HepG2 (cell line): Measurements from ENCODE around the gene PTK7. TPM values are rescaled to one million over a fixed set of nuclear protein-coding genes. Genes with fewer than 3 reads are reported as not detected.

Experiments used
- ARID5B ChIP-seq: IDR thresholded peaks from 2 replicates; pipeline ENCODE4 v1.4.0; 2020; ENCODE audit warnings: mild to moderate bottlenecking, missing genetic modification reagents
- FOXC1 ChIP-seq: sonication (generic); formaldehyde crosslinking; IDR thresholded peaks from 2 replicates; pipeline ENCODE4 v1.8.0; 2022; ENCODE audit warnings: mild to moderate bottlenecking, missing genetic modification reagents, borderline replicate concordance
- FUBP1 ChIP-seq: sonication (generic); formaldehyde crosslinking; IDR thresholded peaks from 2 replicates; pipeline ENCODE4 v1.5.1; 2020; ENCODE audit warnings: missing genetic modification reagents, mild to moderate bottlenecking, borderline replicate concordance
- HINFP ChIP-seq: sonication (generic); formaldehyde crosslinking; IDR thresholded peaks from 2 replicates; pipeline ENCODE4 v1.4.0; 2020; ENCODE audit warnings: low read depth, mild to moderate bottlenecking, missing genetic modification reagents
- IRF9 ChIP-seq: sonication (generic); formaldehyde crosslinking; IDR thresholded peaks from 2 replicates; pipeline ENCODE4 v1.8.0; 2022; ENCODE audit warnings: missing genetic modification reagents, mild to moderate bottlenecking, borderline replicate concordance
- MLLT10 ChIP-seq: sonication (generic); formaldehyde crosslinking; IDR thresholded peaks from 2 replicates; pipeline ENCODE4 v1.4.0; 2020; ENCODE audit warnings: missing genetic modification reagents
- SRSF1 ChIP-seq: fragments of 200-400 bp; formaldehyde crosslinking; optimal IDR thresholded peaks from 2 replicates; pipeline ENCODE3; 2017; ENCODE audit warnings: mild to moderate bottlenecking, low read depth, low read length, moderate library complexity
- STAT6 ChIP-seq: sonication (generic); formaldehyde crosslinking; IDR thresholded peaks from 2 replicates; pipeline ENCODE4 v1.4.0; 2020; ENCODE audit warnings: missing genetic modification reagents, mild to moderate bottlenecking, borderline replicate concordance
- ZFY ChIP-seq: sonication (generic); formaldehyde crosslinking; IDR thresholded peaks from 2 replicates; pipeline ENCODE4 v1.4.0; 2020; ENCODE audit warnings: missing genetic modification reagents
- ZHX1 ChIP-seq: sonication (generic); formaldehyde crosslinking; IDR thresholded peaks from 2 replicates; pipeline ENCODE4 v1.8.1; 2022; ENCODE audit warnings: low read depth, mild to moderate bottlenecking, missing genetic modification reagents
- ZNF230 ChIP-seq: sonication (generic); formaldehyde crosslinking; IDR thresholded peaks from 2 replicates; pipeline ENCODE4 v1.4.0; 2020; ENCODE audit warnings: mild to moderate bottlenecking, missing genetic modification reagents
- ZNF343 ChIP-seq: sonication (generic); formaldehyde crosslinking; IDR thresholded peaks from 2 replicates; pipeline ENCODE4 v1.4.0; 2020; ENCODE audit warnings: mild to moderate bottlenecking, missing genetic modification reagents
- ZNF772 ChIP-seq: sonication (generic); formaldehyde crosslinking; IDR thresholded peaks from 2 replicates; pipeline ENCODE4 v1.5.0; 2020; ENCODE audit warnings: mild to moderate bottlenecking, missing genetic modification reagents
- polyA plus RNA-seq, 8 experiments: library from polyadenylated mRNA; depleted of rRNA in 3 of 8; stranded (reverse) in 7 of 8; unstranded in 1 of 8; fragments of >200 nt; fragmentation: Illumina TruSeq in 4 of 8; extraction: Trizol in 4 of 8; gene quantifications; 2 replicates each; pipeline versions ENCODE4 v1.2.1 to v1.2.3, GENCODE V29; 2011 to 2016; ENCODE audit warnings: low read depth in 4 of 8, missing spikeins in 1 of 8, mixed read lengths in 1 of 8; ENCODE audit not compliant: insufficient read depth in 1 of 8
- total RNA-seq, 5 experiments: library from RNA; depleted of rRNA; stranded (reverse); fragments of >200 nt; fragmentation: Illumina TruSeq; extraction: Trizol; gene quantifications; 2 replicates each; pipeline ENCODE4 v1.2.3, GENCODE V29; 2016; ENCODE audit warnings: low read depth in 1 of 5

Gene PTK7
- total and polyA plus RNA-seq, 2 of the 13 experiments (the other 11 are each of a cell fraction or from before 2014, with no cell fraction given) = 98.5 to 99.8 TPM

- peak; percentile 80; the same call in 1 of the 2 replicates for TF ChIP-seq STAT6 (CRISPR knock-in tag)
- TF ChIP-seq SRSF1 = peak; percentile 90
- 0 out of 2 replicates have a peak, but pooled peaks have one; percentile 22 for TF ChIP-seq ZNF343 (CRISPR knock-in tag)
- peak; percentile 83; the same call in 1 of the 2 replicates for TF ChIP-seq FOXC1 (CRISPR knock-in tag)
- no peak for TF ChIP-seq IRF9
- TF ChIP-seq ZHX1 (CRISPR knock-in tag) = no peak
- peak; percentile 55; the same call in 1 of the 2 replicates for TF ChIP-seq ZNF772 (CRISPR knock-in tag)
- TF ChIP-seq ZFY (CRISPR knock-in tag) = peak; percentile 53; the same call in 1 of the 2 replicates
- TF ChIP-seq HINFP = no peak
- 0 out of 2 replicates have a peak, but pooled peaks have one; percentile 38 for TF ChIP-seq MLLT10 (CRISPR knock-in tag)
- TF ChIP-seq FUBP1 = no peak
- TF ChIP-seq ZNF230 (CRISPR knock-in tag) = no peak
- peak; percentile 94 for TF ChIP-seq ARID5B (CRISPR knock-in tag)
These were observed 13.9 kb downstream of the PTK7 start (continued) for GRCh38 chr6:43089874-43090558.
